A204.1 (cell line): Measurements from ENCODE around the gene MFSD1.
A peak's percentile ranks its signal among the peaks of the same experiment; 100 is the strongest.

Source experiments
- FAIRE-seq: peaks from 2 replicates; lab custom pipeline; 2012; peaks lifted over from hg19 to GRCh38; lab: Jason Lieb, UNC

Gene MFSD1

GRCh38 chr3:158820521-158820920, 18.7 kb downstream of the MFSD1 start:
- FAIRE-seq, result no peak

GRCh38 chr3:158821847-158822246, 20.0 kb downstream of the MFSD1 start:
- FAIRE-seq, result no peak

DNA sequence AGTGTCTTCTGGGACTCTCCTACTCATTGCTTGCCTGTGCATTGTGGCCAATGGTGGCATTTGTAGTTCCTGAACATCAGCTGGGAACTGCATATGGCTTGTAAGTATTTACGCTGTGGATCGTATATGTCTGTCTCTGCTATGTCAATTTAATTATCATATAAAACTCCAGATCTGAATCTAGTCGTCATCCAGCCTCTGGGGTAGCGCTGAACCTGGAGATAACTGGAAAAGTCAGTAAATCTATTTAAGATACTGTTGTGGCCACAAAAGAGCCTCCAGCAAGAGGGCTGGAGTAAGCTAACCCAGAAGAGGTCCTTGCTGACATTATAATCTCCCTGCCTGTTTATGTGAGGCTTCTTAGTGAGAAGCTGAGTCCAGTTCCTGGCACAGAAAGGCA, 21.6 kb downstream of the MFSD1 start:
- no peak for FAIRE-seq

DNA sequence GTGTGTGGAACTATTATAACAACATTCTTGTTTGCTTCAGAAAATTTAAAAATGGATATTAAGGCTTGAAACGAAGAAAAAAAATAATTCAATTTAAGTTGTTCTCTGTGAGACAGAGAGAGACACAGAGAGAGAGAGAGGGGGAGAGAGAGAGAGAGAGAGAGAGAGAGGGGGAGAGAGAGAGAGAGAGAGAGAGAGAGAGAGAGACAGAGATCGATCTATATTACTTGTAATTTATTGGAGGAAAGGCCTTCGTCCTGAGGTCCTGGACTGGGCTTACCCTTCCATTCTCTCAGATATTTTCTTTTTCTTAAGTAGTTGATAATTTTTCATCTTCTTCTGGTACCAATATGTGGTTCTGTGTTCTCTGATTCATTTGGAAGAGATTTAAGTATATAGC, 25.9 kb downstream of the MFSD1 start:
- FAIRE-seq, result no peak

DNA sequence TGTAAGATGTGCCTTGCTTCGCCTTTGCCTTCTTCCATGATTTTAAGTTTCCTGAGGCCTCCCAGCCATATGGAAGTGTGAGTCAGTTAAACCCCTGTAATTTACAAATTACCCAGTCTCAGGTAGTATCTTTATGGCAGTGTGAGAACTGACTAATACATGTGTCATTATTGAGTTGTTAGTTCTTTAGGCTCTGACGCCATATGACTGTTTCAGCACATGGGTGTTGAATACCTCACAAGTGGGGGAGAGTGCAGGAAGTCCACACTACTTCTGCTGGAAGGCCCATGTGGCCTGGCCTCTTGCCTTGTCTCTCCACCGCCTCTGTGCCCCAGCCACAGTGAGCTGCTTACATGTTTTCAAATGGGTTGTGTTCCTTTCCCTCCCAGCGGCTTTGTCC, 28.5 kb downstream of the MFSD1 start:
- FAIRE-seq, result no peak

DNA sequence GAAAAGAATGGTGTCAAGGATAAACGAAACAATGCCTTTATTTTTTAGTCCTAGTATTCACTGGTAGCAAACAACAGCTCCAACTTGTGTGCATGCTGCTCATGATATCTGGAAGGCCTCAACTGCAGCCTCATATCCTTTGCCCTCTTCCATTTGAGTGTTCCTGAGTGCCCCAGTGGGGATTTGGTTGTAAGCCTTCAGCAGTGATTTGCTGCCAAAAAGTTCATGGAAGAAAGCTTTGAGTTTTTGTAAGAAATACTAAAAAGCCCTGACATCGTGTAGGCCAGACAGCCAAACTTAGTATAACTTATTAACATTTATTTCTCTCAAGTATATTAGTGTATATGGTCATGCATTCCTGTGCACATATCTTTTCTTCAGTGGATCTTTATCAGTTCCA, 30.0 kb downstream of the MFSD1 start:
- no peak for FAIRE-seq

DNA sequence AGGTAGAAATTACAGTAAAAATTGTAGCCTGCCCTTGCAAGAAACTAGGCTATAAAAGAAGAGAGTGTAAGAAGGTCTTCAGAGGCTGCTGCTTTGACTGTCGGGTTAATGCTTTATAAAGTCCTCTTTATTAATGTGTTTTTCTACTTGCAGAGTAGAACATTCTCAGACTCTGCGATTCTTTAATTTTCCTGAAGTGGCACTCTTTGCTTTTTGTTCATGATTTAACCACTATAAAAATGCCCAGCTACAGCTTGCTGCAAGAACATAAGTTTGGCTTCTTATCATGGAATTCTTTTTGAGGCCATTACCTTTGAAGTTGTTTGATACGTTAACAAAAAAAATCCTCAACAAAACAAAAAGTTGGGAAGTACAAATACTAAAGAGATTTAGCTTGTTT, 33.8 kb downstream of the MFSD1 start:
- FAIRE-seq, result no peak

DNA sequence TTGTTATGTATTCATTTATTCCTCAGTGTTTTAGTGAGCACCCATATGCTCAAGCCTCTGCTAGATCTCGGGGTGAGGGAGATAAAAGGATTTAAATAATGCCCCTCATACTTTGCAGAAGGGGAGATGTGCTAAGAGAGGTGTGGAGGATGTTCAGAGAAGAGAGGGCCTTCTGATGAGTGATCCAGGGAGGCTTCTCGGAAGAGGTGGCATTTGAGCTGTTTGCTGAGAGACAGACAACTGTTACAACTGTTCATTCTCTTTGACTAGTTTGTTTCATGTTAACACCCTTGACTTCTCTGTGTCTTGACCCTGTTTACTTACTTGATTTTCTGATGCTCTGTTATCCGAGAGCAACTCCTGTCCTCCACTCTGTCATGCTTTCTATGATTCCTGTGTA, 34.5 kb downstream of the MFSD1 start:
- FAIRE-seq, result no peak

- no peak for FAIRE-seq
Observed at GRCh38 chr3:158837240-158837639, 35.4 kb downstream of the MFSD1 start.

GRCh38 chr3:158839966-158840365, 38.1 kb downstream of the MFSD1 start:
- no peak for FAIRE-seq

DNA sequence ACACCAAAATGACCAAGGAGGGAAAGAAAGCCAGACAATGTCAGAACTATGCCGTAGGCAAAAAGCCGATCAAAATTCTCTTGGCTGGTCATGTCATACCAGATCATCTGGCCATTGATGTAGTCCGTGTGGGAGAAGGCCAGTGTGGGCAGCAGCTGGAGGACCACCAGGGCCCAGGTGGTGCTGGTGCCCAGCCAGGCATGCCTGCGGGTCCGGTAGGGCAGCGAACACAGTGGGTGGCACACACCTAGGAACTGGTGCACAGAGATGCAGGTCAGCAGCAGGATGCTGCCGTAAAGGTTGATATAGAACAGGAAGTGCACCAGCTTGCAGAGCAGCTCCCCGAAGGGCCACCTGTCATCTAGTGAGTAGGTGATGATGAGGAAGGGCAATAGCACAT, 39.5 kb downstream of the MFSD1 start:
- no peak for FAIRE-seq

- no peak for FAIRE-seq
Observed at GRCh38 chr3:158842976-158843375, 41.1 kb downstream of the MFSD1 start.

DNA sequence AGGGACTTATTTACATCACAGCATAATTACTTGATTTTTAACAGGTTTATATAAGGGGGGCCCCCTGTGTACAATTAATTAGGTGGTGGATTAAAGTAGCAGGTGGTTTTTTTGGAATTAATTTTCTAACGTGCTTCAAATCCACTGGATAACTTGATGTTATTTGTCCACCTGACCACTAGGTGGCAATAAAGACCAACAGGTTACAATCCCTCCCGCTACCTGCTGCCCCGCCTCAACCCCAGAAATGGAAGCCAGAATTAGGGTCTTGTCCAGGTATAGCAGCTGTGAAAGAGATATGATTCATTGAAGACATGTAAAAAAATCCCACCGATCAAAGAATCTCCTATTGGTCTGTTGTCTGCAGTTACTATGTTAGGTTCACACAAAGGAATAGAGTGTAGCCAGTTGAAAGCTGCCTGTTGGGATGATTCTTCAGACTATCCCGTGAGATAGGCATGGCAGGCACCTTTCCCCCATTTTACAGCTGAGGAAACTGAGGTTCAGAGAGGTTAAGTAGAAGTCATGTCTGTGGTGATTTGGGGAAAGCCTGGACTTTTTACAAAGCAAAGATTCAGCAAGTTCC, 44.0 kb downstream of the MFSD1 start:
- FAIRE-seq, result peak; percentile 6

DNA sequence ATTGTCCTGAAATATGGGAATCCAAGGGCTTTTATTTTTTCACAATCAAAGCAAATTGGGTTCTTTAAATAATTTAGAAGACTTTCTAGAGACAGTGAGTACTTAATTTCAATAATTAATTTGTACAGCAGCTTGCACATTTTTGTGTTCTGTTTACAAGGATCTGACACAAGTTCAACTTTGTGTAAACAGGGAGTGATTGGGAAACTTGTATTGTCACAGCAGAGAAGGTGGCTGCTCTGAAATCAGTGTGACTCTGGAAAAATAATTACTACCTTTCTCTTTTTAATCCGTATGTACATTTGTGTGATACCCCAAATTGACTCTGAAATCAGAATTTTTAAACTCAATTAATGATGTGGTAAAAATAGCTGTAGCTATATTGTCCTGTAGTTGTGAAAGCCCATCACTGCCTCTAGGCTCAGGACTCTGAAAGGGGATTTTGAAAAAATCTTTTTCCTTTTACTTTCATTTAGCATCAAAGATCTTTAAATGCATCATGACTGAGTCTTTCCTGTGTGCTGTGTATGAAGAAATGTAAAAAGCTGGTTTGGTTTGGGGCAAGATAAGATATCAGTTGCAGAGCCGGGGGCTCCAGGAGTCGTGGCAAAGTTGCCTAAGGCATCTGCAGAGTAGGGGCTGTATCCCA, 45.1 kb downstream of the MFSD1 start:
- FAIRE-seq, result no peak

DNA sequence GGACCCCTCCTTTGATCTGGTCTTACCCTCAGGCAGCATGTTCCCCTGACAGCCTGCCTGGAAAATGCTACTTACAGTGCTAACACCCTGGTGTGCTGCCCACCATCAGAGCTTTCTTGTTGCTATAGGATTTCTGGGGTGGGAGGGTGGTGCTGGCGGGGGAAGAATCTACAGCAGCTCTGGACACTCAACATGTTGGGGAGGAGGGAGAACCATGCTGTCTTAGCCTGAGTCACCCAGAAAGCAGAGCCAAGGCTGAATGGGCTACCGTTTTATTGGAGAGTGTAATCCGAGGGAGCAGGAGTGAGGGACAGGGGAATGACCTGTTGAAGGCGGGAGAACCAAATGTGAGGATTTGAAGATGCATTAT, 45.6 kb downstream of the MFSD1 start:
- no peak for FAIRE-seq

GRCh38 chr3:158847885-158848284, 46.0 kb downstream of the MFSD1 start:
- FAIRE-seq, result no peak

DNA sequence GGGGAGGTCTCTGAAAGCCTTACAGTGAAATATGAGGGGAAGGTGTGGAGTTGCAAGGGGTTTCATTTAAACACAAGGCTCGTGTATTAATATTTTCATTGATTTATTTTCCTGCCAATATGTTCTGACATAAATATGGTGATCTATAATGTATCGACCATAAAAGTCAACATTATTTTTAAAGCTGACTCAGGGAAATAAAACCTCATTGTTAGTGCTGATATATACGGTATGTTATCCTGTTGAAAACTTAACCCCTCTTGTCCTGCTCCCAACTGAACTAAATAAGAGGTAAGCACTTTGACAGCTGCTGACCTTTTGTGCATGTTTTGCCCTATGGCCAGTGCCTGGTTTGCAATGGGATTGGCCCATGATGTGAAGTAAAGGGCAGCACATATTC, 47.9 kb downstream of the MFSD1 start:
- FAIRE-seq, result no peak

DNA sequence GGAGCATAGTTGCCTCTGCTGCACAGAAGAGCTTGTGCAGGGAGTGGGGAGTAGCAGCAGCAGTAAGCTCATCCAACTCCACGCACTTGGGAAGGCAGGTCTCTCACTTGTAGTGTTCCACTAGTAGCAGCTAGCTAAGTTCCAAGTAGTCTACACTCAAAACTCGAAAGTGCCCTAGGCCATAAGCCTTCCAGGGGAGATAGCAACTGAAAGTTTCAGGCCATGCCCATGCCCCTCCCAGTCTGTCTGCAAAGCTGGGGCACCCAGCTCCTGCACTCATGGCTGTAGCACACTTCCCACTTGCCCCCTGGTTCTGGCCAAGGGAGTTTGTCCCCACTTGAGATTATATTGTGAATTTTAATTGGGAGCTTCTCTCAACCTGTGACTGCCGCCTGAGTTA, 57.5 kb downstream of the MFSD1 start:
- FAIRE-seq, result no peak

- FAIRE-seq, result no peak
Observed at GRCh38 chr3:158863247-158863646, 61.4 kb downstream of the MFSD1 start.

- FAIRE-seq, result no peak
Observed at GRCh38 chr3:158864492-158864891, 62.6 kb downstream of the MFSD1 start.

GRCh38 chr3:158875700-158876099, 73.8 kb downstream of the MFSD1 start:
- no peak for FAIRE-seq
